NCI-H2196 (cell line): ENCODE data around the gene TENM4.

Source experiments
- DNase-seq: peaks from one replicate; lab custom pipeline; 2025; ENCODE audit not compliant: unreplicated experiment; lab: John Stamatoyannopoulos, UW

TENM4 gene

DNA sequence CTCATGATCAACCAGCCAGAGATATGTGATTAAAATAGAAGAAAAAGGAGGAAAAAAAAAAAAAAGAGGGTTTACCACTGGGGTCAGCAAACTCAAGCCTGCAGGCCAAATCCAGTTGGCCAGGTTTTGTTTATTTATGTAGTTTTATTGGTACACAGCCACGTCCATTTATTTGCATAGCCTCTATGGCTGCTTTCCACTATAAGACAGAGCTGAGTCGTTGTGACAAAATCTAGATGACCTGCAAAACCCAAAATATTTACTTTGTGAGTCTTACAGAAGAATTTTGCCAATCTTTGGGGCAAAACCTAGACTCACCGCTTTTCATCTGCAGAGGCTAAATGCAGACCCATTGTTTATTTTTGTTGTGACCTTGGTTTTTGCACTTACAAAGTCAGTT lies 87.1 kb downstream of the TENM4 start:
- DNase-seq: no peak

GRCh38 chr11:79352349-79352703 lies 88.5 kb downstream of the TENM4 start:
- DNase-seq: no peak

GRCh38 chr11:79348976-79349682 lies 91.7 kb downstream of the TENM4 start:
- no peak for DNase-seq

DNA sequence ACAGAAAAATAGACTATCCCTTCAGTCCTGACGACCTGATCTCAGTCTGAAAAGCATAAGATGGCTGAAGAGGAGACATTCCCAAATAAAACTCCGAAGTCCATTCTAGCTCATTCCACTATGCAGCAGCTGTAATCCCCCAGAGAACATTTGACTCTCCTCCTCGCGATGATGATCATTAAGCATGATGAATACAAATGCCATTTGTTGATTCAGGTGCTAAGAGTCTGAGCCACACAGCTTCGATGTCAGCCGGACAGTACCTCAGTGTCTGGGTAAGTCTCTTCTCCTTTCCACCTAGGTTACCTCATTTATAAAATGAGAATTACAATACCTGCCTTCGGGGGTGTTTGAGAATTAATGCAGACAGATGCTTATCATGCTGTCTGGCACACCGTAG lies 94.8 kb downstream of the TENM4 start:
- DNase-seq: no peak

DNA sequence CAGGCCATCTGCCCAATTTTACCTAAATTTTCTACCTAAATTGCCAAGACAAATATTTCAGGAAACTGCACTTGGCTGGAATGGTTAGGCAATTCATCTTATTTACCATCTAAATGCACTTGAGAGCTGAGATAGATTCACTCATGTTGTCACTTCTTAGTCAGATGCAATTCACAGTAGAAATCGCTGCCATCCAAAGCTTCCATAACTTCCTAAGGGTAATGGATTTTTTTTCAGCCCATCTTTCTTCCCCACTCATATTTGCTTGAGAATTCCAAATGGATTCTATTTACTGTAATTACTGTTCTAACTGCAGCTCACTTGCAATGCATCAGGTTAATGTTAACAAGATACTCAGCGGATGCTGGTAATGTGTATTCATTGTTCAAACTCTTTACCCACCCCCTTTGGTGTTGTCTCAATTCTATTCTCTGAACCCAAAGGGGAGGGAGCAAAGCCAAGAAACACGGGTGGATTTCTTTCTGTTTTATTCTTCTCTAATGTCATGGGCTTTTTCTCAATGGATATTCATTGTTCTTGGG lies 96.0 kb downstream of the TENM4 start:
- no peak for DNase-seq

GRCh38 chr11:79342686-79343085 lies 98.1 kb downstream of the TENM4 start:
- no peak for DNase-seq

DNA sequence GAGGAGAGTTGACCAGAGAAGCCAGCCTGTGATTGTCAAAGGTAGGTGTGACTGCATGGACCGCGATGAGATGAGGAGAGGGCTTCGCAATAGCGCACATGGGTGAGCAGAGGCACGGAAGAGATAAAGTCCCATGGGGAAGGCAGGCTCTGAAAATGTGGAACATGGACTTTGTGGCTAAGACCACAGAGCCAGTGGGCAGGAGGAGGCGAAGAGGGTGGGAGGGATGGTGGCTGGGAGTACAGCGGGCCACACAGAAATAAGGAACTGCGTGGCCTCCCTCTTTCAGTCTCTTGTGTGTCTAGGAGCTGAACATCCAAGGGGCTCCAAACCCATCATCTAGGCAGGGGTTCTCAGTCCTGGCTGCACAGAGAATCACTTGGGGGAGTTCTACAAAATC lies 98.6 kb downstream of the TENM4 start:
- no peak for DNase-seq

DNA sequence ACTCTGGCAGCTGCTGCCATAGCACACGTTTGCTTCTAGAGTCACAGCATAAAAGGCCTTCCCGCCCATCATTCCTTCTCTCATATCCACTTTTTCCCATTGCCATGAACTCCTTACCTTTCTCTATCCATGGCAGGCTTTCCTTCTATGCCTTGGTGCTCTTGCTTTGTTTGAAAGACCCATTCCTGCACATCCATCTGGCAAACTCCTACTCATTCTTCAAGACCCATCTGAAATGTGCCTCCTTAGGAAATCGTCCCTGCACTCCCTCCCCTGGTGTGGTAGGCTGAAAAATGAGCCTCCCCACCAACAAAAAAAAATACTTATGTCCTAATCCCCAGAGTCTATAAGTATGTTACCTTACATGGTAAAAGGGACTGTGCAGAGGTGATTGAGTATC lies 100.3 kb downstream of the TENM4 start:
- DNase-seq: no peak

DNA sequence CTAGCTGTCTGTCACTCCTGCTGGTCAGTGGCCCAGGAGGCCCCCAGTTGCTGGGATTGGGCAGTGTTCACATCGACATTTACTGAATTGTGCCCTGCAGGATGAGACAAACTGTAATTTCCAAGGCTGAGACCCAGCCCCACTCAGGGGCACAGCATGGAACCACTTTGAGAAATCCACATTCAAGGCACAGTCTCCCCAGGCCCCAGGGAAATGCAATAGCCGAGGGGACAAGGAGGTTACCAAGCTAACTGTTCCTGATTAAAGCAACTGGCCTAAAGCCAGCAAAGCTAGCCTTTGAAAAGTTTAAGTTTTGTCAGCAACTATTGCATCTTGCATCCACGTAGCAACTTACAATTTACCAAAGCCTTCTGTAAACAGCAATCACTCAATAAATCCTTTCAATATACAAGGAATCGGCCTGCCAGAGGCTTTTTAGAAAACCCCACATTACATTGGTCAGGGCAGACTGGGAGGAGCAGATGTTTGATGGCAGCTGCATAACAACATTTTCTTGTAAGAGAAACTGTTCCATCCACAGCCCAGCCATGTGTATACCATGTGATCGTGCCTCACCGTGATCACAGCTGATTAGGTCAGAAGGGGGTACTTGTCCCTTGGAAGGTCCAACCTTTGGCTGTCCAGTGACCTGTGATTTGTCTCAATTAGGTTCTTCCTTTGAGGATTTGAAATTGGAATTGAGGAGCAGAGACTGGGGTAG lies 103.9 kb downstream of the TENM4 start:
- DNase-seq: no peak

DNA sequence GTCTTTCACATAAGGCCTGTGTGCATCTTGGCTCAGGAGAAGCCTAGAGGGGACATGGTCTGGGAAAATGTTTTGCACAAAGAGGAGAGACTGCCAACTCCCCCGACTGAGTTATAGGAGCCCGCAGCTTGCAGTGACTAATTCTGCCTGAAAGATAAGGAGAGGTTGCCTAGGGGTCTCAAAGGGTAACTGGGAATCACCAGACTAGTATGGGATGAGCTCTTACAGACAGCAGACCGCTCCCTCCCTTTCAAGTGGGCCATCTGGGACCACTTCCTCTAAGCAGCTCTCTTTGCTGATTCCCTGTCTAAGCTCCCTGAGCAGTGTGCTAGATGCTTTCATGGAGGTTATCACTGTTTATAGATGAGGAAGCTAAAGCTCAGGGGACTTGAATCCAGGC lies 105.1 kb downstream of the TENM4 start:
- no peak for DNase-seq

GRCh38 chr11:79333355-79333754 lies 107.5 kb downstream of the TENM4 start:
- no peak for DNase-seq

DNA sequence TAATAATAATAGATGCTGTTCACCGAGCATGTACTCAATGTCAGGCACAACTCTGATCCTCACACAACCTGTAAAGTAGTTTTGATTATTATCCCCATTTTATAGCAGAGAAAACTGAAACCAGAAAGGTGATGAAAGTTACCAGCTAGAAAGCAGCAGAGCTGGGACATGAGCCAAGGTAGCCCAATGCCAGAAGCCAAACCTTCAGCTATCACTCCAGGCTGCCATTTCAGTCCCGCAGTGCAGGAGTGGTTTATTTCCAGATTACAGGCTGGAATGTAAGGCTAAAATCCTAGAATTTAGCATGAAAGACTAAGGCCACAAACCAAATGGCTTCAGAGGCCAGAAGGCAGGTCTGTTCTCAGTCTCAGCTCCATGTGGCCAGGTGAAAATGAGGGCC lies 108.8 kb downstream of the TENM4 start:
- no peak for DNase-seq

DNA sequence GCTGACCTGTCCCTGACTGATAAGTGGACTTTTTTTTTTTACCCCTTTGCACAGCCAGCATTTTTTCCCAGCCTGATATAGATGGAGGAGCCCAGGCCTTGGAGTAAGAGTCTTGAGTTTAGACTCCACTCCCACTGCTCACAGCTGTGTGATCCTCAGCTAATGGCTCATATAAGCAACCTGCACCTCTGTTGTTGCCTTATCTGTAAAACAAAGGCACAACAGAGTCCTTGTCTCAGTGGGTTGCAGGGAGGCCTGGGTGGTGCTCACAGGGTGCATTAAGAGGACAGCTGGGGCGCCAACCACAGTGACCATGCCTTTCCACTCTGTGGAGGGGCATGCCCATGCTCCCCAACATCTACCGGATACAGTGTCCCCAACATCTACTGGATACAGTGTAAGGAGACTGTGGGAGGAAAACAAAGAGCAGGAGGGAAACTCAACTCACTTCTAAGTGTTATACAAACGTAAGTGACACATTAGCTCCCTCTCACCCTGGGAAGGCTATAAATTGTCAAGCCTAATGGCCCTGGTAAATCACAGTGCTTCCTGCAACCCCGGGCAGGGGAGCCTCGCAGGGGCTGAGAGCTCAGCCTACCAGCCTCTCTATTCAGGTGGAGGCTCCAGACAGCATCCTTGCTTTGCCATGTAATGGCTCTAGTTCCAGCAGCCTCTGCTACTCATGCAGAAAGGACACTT lies 109.5 kb downstream of the TENM4 start:
- DNase-seq: no peak

DNA sequence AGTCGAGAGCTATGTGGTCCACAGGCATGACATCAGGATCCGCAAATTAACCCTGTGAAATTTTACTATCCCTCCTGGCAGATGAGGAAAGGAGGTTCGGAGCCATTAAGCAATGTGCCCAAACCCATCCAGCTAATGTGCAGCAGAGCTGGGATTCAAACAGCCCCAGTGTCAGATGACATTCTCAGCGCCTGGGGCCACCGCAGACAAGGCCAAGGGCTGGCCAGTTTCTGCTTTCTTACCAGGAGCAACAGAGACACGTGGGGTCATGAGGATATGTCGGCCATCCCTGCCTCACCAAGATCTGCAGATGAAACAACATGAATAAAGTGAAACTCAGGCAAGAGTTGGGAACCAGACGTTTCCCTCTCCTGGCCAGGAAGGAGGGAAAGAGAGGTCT lies 110.2 kb downstream of the TENM4 start:
- no peak for DNase-seq

DNA sequence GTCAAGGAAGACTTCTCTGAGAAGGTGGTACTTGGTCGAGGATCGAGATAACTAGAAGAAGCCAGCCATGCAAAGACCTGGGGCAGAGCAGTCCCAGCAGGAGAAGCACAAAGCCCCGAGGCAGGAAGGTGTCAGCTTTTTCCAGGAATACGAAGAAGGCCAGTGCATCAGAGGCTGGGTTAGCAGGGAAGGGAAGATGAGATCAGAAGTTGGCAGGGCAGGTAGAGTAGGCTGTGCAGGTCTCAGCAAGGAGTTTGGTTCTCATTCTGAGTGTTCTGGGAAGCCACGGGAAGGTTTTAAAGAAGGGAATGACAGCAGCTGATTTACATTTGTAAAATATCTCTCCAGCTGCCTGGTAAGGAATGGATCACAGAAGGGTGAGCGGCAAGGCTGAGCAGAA lies 111.3 kb downstream of the TENM4 start:
- no peak for DNase-seq

DNA sequence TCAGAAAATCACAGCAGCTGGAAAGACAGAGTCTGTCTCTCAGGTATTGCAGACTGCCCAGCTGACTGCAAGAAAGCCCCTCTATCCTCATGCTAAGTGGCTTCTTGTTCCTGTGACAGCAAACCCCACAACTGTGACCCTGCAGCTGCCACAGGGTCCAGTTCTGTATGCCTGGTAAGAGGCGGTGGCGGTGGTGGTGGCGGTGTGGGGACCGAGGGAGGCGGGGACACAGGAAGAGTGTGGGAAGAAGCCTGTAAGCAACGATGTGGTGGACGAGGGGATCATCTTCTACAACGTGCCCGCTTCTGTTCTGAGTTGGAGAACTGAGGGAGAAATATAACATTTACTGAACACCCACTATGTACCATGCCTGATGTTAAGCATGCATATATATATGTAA lies 112.4 kb downstream of the TENM4 start:
- no peak for DNase-seq

GRCh38 chr11:79325851-79326250 lies 115.0 kb downstream of the TENM4 start:
- DNase-seq: no peak

GRCh38 chr11:79321263-79321662 lies 119.6 kb downstream of the TENM4 start:
- no peak for DNase-seq

- DNase-seq: no peak
Measured at GRCh38 chr11:79314906-79315689, 125.7 kb downstream of the TENM4 start.

DNA sequence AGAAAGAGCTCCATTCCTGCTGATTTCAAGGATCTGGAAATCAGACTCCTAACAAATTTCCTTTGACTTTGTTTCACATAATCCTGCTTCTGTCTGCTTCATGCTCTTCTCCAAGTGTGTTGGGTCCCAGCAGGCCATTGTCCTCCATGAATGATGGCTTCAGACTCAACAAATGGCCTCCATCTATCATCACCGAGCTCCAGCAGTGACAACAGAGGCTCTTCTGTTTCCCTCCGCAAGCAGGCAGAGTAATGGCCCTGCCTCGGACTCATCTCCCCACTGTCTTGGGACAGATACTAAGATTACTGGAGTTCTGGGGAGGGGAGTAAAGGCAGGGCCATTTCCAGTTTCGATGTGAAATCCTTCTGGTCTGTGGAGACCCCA lies 127.3 kb downstream of the TENM4 start:
- DNase-seq: no peak
